Peyer's patch (tissue), 4 donors: ENCODE data around the gene IL17RA. TPM values are rescaled to one million over a fixed set of nuclear protein-coding genes. Genes with fewer than 3 reads are reported as not detected.
A peak's percentile ranks its signal among the peaks of the same experiment; 100 is the strongest.

Source experiments
- DNase-seq, 3 donors: peaks; one replicate each; pipeline ENCODE4 v3.0.0-alpha.2; 2017 to 2019
- H3K27ac ChIP-seq, 4 donors: fragments of 200-600 bp; sonication (generic); one replicate each; pipeline ENCODE4 v1.5.1; 2016 to 2019
- H3K27me3 ChIP-seq, 2 donors: fragments of 200-600 bp; sonication (generic); one replicate each; pipeline ENCODE4 v1.5.1; 2019
- H3K36me3 ChIP-seq, 3 donors: fragments of 200-600 bp; sonication (generic); one replicate each; pipeline ENCODE4 v1.5.1; 2016 to 2019
- H3K4me1 ChIP-seq, 4 donors: fragments of 200-600 bp; sonication (generic); one replicate each; pipeline ENCODE4 v1.5.1; 2016 to 2019
- H3K4me3 ChIP-seq, 4 donors: fragments of 200-600 bp; sonication (generic); 1 replicate in 3 of 4; 2 replicates in 1 of 4; pipeline ENCODE4 v1.5.1; 2016 to 2019; ENCODE audit warnings: mild to moderate bottlenecking in 1 of 4
- H3K9me3 ChIP-seq, 4 donors: fragments of 200-600 bp; sonication (generic); one replicate each; pipeline ENCODE4 v1.5.1; 2016 to 2019; ENCODE audit warnings: mild to moderate bottlenecking in 1 of 4
- CTCF ChIP-seq, 6 experiments: fragments of 450-650 bp in 4 of 6; fragments of 200-600 bp in 2 of 6; sonication (generic) in 1 of 6; IDR thresholded peaks; one replicate each; pipeline ENCODE4 v1.5.1; 2017 to 2019; ENCODE audit warnings: antibody characterized with exemption in 6 of 6, mild to moderate bottlenecking in 3 of 6, moderate library complexity in 1 of 6
- POLR2A ChIP-seq, 2 donors: fragments of 450-650 bp; IDR thresholded peaks; one replicate each; pipeline ENCODE4 v1.5.1; 2017; ENCODE audit warnings: antibody characterized with exemption in 2 of 2, mild to moderate bottlenecking in 2 of 2, moderate library complexity in 2 of 2
- total RNA-seq, 4 donors: library from RNA; depleted of rRNA; stranded (reverse); fragments of >200 nt; gene quantifications; one replicate each; pipeline ENCODE4 v1.1.0, GENCODE V29; 2016

Gene IL17RA
- total RNA-seq, 4 donors from 2014 or later = 12.4 to 23.6 (median 18.3) TPM

- no peaks in the 10 kb centered on the region for H3K27me3 ChIP-seq
- no peaks in the 10 kb centered on the region for H3K9me3 ChIP-seq
- H3K36me3 ChIP-seq = peaks cover 0 to 95% (median 3%) of the 10 kb centered on the region in 3 donors
- no peak overlapping the region for H3K4me3 ChIP-seq
- peak in 1 of 3 donors; percentile 1 for DNase-seq
- H3K27ac ChIP-seq = no peak overlapping the region
- H3K4me1 ChIP-seq = peaks cover 0 to 3% (median 0%) of the 10 kb centered on the region in 4 donors
- no peak for TF ChIP-seq POLR2A (IDR thresholded peaks at IDR 0.05)
- no peak for TF ChIP-seq CTCF (IDR thresholded peaks at IDR 0.05)
Observed at GRCh38 chr22:17103351-17103750, 18.6 kb downstream of the IL17RA start.

GRCh38 chr22:17104336-17104935, 19.6 kb downstream of the IL17RA start:
- Histone ChIP-seq H3K36me3 (peaks cover 0 to 95% (median 3%) of the 10 kb centered on the region in 3 donors), H3K27me3 (no peaks in the 10 kb centered on the region)

GRCh38 chr22:17105143-17106129, 20.6 kb downstream of the IL17RA start:
- no peak overlapping the region for H3K4me3 ChIP-seq
- no peaks in the 10 kb centered on the region for H3K4me1 ChIP-seq
- no peaks in the 10 kb centered on the region for H3K27me3 ChIP-seq
- H3K9me3 ChIP-seq = no peaks in the 10 kb centered on the region
- TF ChIP-seq POLR2A (IDR thresholded peaks at IDR 0.05) (no peak), CTCF (IDR thresholded peaks at IDR 0.05) (no peak)
- DNase-seq = no peak
- peaks cover 0 to 92% (median 3%) of the 10 kb centered on the region in 3 donors for H3K36me3 ChIP-seq
- no peak overlapping the region for H3K27ac ChIP-seq

More at GRCh38 chr22:17104336-17104935, 19.6 kb downstream of the IL17RA start:
- peak in 1 of 3 donors; percentile 31 for DNase-seq
- no peak for TF ChIP-seq POLR2A (IDR thresholded peaks at IDR 0.05)
- no peak for TF ChIP-seq CTCF (IDR thresholded peaks at IDR 0.05)
- no peaks in the 10 kb centered on the region for H3K9me3 ChIP-seq
- no peaks in the 10 kb centered on the region for H3K4me1 ChIP-seq
- H3K27ac ChIP-seq = no peak overlapping the region
- H3K4me3 ChIP-seq = no peak overlapping the region

DNA sequence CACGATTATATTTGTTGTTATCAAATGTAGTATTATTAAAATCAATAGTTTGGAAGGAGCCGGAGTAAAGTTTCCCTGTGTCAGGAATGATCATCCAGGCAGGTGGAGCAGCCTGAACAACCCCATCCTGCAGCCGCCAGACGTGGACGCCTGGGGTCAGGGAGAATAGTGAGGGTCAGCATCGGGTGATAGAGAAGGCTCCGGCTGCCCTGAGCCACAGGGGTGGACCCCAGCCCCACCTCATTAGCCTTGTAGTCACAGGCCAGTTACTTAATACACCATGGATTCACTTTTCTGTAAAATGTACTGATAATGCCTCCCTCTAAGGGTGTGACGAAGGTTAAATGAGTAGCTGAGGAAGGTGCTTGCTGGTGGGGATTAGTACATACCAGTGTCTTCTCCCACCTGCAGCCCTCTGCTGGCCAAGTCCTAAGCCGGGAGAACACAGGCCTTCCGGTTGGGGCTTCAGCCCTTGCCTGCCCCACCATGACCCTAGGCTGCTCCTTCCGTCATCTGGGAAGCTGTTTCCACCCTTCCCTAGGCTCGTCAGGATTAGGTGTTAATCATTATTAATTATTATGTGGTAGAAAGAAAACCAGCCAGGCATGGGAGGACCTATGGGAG, 21.5 kb downstream of the IL17RA start:
- Histone ChIP-seq H3K9me3 (no peaks in the 10 kb centered on the region), H3K36me3 (peaks cover 0 to 84% (median 3%) of the 10 kb centered on the region in 3 donors), H3K4me3 (no peak overlapping the region), H3K4me1 (no peaks in the 10 kb centered on the region), H3K27me3 (no peaks in the 10 kb centered on the region), H3K27ac (no peak overlapping the region)
- no peak for TF ChIP-seq POLR2A (IDR thresholded peaks at IDR 0.05)
- TF ChIP-seq CTCF (IDR thresholded peaks at IDR 0.05) = no peak
- no peak for DNase-seq

GRCh38 chr22:17106785-17107546, 22.2 kb downstream of the IL17RA start:
- no peak overlapping the region for H3K4me3 ChIP-seq
- H3K4me1 ChIP-seq = no peaks in the 10 kb centered on the region
- no peaks in the 10 kb centered on the region for H3K27me3 ChIP-seq
- peak in 1 of 3 donors; percentile 25 for DNase-seq
- peak overlapping the region in 2 of 4 donors; percentile 5 to 25 for H3K27ac ChIP-seq
- H3K9me3 ChIP-seq = no peaks in the 10 kb centered on the region
- H3K36me3 ChIP-seq = peaks cover 0 to 77% (median 3%) of the 10 kb centered on the region in 3 donors
- TF ChIP-seq CTCF (IDR thresholded peaks at IDR 0.05) = no peak
- TF ChIP-seq POLR2A (IDR thresholded peaks at IDR 0.05) = no peak
